GM12872 (cell line): ENCODE measurements around the gene CMIP.

ENCODE experiments used
- CTCF ChIP-seq: IDR thresholded peaks from 3 replicates; pipeline ENCODE4 v1.5.1; 2011; ENCODE audit warnings: low read depth, mild to moderate bottlenecking, low read length, moderate library complexity; ENCODE audit not compliant: insufficient read depth

Gene CMIP

GRCh38 chr16:81429045-81429521 lies 15.5 kb upstream of the CMIP start:
- TF ChIP-seq CTCF, result peak; percentile 60

GRCh38 chr16:81431554-81432353 lies 12.9 kb upstream of the CMIP start:
- TF ChIP-seq CTCF, result no peak

GRCh38 chr16:81432937-81433557 lies 11.6 kb upstream of the CMIP start:
- no peak for TF ChIP-seq CTCF

GRCh38 chr16:81435103-81435502 lies 9.5 kb upstream of the CMIP start:
- no peak for TF ChIP-seq CTCF

- TF ChIP-seq CTCF, result no peak
Observed at GRCh38 chr16:81435567-81435966, 9.0 kb upstream of the CMIP start.

- TF ChIP-seq CTCF, result no peak
Observed at GRCh38 chr16:81436386-81436785, 8.2 kb upstream of the CMIP start.

- TF ChIP-seq CTCF, result no peak
Observed at GRCh38 chr16:81437865-81438264, 6.7 kb upstream of the CMIP start.
